PFSK-1 (cell line): ENCODE data around the gene JAG1.

ENCODE experiments used
- FOXP2 ChIP-seq: optimal IDR thresholded peaks from 2 replicates; pipeline ENCODE3; 2011; ENCODE audit warnings: borderline replicate concordance, control low read depth, inconsistent platforms; ENCODE audit not compliant: insufficient read depth; ENCODE audit errors: extremely low read length, extremely low read depth
- POLR2AphosphoS5 ChIP-seq: IDR thresholded peaks from 2 replicates; pipeline ENCODE4 v1.6.1; 2012; ENCODE audit warnings: low read depth, mild to moderate bottlenecking, control low read depth, low read length, moderate library complexity
- REST ChIP-seq, 2 experiments: IDR thresholded peaks; 2 replicates each; pipeline versions ENCODE4 v1.6.1 to v1.8.0; 2011 to 2012; ENCODE audit warnings: low read depth in 2 of 2, low read length in 2 of 2, control low read depth in 1 of 2, inconsistent platforms in 1 of 2, mild to moderate bottlenecking in 1 of 2, moderate library complexity in 1 of 2; ENCODE audit not compliant: insufficient read depth in 1 of 2
- SIN3A ChIP-seq: IDR thresholded peaks from 2 replicates; pipeline ENCODE4 v1.6.1; 2012; ENCODE audit warnings: mild to moderate bottlenecking, low read length, moderate library complexity, borderline replicate concordance; ENCODE audit not compliant: insufficient read depth
- TAF1 ChIP-seq: IDR thresholded peaks from 2 replicates; pipeline ENCODE4 v1.6.1; 2012; ENCODE audit warnings: low read length, control low read depth, borderline replicate concordance; ENCODE audit not compliant: insufficient read depth

JAG1 gene

GRCh38 chr20:10705801-10706459 is 32.1 kb upstream of the JAG1 start:
- no peak for TF ChIP-seq TAF1
- TF ChIP-seq FOXP2 = no peak
- TF ChIP-seq POLR2AphosphoS5 = no peak
- TF ChIP-seq REST (IDR thresholded peaks at IDR 0.05; ENCODE audit: insufficient read depth in 1 of 2, low read depth in 2 of 2, low read length in 2 of 2) = no peak
- TF ChIP-seq SIN3A = no peak

DNA sequence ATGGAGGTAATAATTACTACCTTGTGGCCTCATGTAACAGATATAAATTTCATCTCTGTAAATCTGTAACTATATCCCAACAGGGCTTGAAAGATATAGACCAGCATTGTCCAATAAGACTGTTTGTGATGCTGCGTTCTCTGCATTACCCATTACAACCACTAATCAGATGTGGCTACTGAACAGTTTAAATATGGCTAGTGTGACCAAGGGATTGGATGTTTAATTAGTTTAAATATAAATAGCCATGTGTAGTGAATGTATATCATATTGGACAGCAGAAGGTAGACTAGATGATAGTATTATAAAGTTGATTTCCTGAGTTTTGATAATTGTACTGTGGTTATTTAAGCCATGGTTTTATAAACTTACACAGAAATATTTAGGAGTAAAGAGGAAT is 27.8 kb upstream of the JAG1 start:
- TF ChIP-seq REST (IDR thresholded peaks at IDR 0.05; ENCODE audit: insufficient read depth in 1 of 2, low read depth in 2 of 2, low read length in 2 of 2) (no peak), FOXP2 (no peak), POLR2AphosphoS5 (no peak), TAF1 (no peak), SIN3A (no peak)

GRCh38 chr20:10699941-10700340 is 26.1 kb upstream of the JAG1 start:
- TF ChIP-seq POLR2AphosphoS5 (no peak), SIN3A (no peak), TAF1 (no peak), REST (IDR thresholded peaks at IDR 0.05; ENCODE audit: insufficient read depth in 1 of 2, low read depth in 2 of 2, low read length in 2 of 2) (no peak), FOXP2 (no peak)

DNA sequence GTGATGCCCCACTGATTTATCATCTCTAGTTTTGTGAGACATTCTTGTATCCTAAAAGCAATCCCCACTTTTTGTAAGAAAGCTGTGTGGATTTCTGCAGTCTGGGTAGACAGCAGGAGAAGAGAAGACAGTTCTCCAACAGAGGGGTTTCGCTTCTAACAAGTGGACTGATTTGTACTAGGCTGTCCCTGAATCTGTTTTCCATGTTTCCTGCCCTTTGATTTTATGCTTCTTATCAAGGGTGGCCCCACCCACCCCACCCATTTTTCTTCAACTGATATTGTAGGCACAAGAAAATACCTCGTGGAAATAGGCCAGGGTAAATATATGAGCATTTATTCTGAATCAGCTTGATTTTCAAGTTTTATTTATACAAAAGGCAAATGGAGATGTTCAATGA is 25.7 kb upstream of the JAG1 start:
- TF ChIP-seq POLR2AphosphoS5 = no peak
- no peak for TF ChIP-seq REST (IDR thresholded peaks at IDR 0.05; ENCODE audit: insufficient read depth in 1 of 2, low read depth in 2 of 2, low read length in 2 of 2)
- TF ChIP-seq TAF1 = no peak
- TF ChIP-seq SIN3A = no peak
- TF ChIP-seq FOXP2 = no peak

DNA sequence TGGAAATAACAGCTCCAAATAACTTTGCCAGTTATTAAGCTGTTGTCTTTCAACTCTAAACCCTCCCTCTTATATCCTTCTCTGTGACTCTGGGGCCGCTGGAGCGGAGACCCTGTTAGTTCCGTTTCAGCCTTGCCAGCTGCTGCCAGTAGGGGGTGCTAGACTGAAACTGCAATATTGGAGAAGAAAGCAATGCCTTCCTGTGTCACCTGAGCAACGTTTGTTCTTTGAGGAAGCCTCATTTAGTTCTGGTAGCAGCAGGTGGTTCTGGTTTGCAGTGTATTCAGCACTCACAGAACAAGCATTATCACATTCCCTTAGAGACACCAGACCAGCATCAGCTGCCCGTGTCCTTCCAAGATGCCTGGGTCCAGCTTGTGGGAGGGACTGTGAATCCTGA is 22.9 kb upstream of the JAG1 start:
- TF ChIP-seq TAF1 = no peak

GRCh38 chr20:10689385-10689784 is 15.6 kb upstream of the JAG1 start:
- TF ChIP-seq POLR2AphosphoS5 (no peak), REST (IDR thresholded peaks at IDR 0.05; ENCODE audit: insufficient read depth in 1 of 2, low read depth in 2 of 2, low read length in 2 of 2) (no peak), TAF1 (no peak), FOXP2 (no peak), SIN3A (no peak)
